Lung (tissue), 12 donors: ENCODE results near the gene PTPA. TPM values are rescaled to one million over a fixed set of nuclear protein-coding genes. Genes with fewer than 3 reads are reported as not detected.

Experiments used
- ATAC-seq: fragments of 200-7000 bp; cut with Tn5 transposase; one replicate; pipeline ENCODE4 v1.9.1; 2020; ENCODE audit warnings: moderate number of reproducible peaks; ENCODE audit not compliant: insufficient read depth, low FRiP score
- DNase-seq, 3 donors: peaks; one replicate each; pipeline ENCODE4 v3.0.0-alpha.2; 2013 to 2017
- H3K27ac ChIP-seq, 2 donors: one replicate each; pipeline ENCODE4 v1.5.1; 2013; ENCODE audit warnings: mild to moderate bottlenecking in 2 of 2, moderate library complexity in 2 of 2, control low read depth in 1 of 2, inconsistent platforms in 1 of 2, low read depth in 1 of 2, low read length in 1 of 2
- H3K27me3 ChIP-seq, 3 donors: one replicate each; pipeline ENCODE4 v1.5.1; 2013; ENCODE audit warnings: low read length in 2 of 3; ENCODE audit not compliant: control insufficient read depth in 3 of 3, insufficient read depth in 3 of 3
- H3K36me3 ChIP-seq, 4 donors: one replicate each; pipeline ENCODE4 v1.5.1; 2013; ENCODE audit warnings: low read length in 4 of 4, mild to moderate bottlenecking in 1 of 4, moderate library complexity in 1 of 4; ENCODE audit not compliant: control insufficient read depth in 4 of 4, insufficient read depth in 4 of 4
- H3K4me1 ChIP-seq, 5 donors: one replicate each; pipeline ENCODE4 v1.5.1; 2013; ENCODE audit warnings: low read length in 5 of 5, mild to moderate bottlenecking in 2 of 5, moderate library complexity in 1 of 5; ENCODE audit not compliant: control insufficient read depth in 5 of 5, insufficient read depth in 5 of 5
- H3K4me3 ChIP-seq: one replicate; pipeline ENCODE4 v1.5.1; 2013; ENCODE audit warnings: mild to moderate bottlenecking, control low read depth, moderate library complexity
- H3K9ac ChIP-seq, 2 donors: one replicate each; pipeline ENCODE4 v1.5.1; 2013; ENCODE audit warnings: low read length in 2 of 2, control low read depth in 1 of 2; ENCODE audit not compliant: insufficient read depth in 1 of 2
- H3K9me3 ChIP-seq, 4 donors: one replicate each; pipeline ENCODE4 v1.5.1; 2013; ENCODE audit warnings: low read length in 3 of 4, mild to moderate bottlenecking in 1 of 4, moderate library complexity in 1 of 4; ENCODE audit not compliant: control insufficient read depth in 4 of 4, insufficient read depth in 3 of 4
- CTCF ChIP-seq: IDR thresholded peaks from 2 replicates; pipeline ENCODE4 v1.5.1; 2012; ENCODE audit warnings: mild to moderate bottlenecking; ENCODE audit errors: control extremely low read depth, extremely low read depth
- WGBS, 2 donors: extraction: QIAGEN DNeasy Blood & Tissue Kit; methylation state at CpG; one replicate each; pipeline ENCODE4 v1.1.7; 2013; 5-methylcytosine and 5-hydroxymethylcytosine counted together
- polyA plus RNA-seq, 2 donors: library from polyadenylated mRNA; stranded (reverse); fragments of 200-250 nt; gene quantifications; one replicate each; pipeline ENCODE4 v1.2.1, GENCODE V29; 2013
- total RNA-seq, 2 donors: library from RNA; depleted of rRNA in 1 of 2; stranded (reverse); fragments of >200 nt in 1 of 2; gene quantifications; one replicate each; pipeline ENCODE4 v1.2.1, GENCODE V29; 2014 to 2021
- donor health status: control.
- donor health status: control.
- donor health status: Bipolar disorder and iron deficiency.
- donor health status: healthy.
- donor health status: DM: yes; HTN: yes; CAD: no.

The PTPA gene
- total and polyA plus RNA-seq, 4 donors, result 62.5 to 145 (median 116) TPM

- Histone ChIP-seq H3K9me3 (no peaks in the 10 kb centered on the region), H3K4me3 (no peak overlapping the region), H3K27ac (peak overlapping the region; percentile 39 to 49), H3K9ac (no peak overlapping the region), H3K36me3 (no peaks in the 10 kb centered on the region), H3K4me1 (peaks cover 0 to 12% (median 0%) of the 10 kb centered on the region in 5 donors), H3K27me3 (no peaks in the 10 kb centered on the region)
- ATAC-seq, result no peak
- peak; percentile 20 to 34 (median 30) for DNase-seq
- WGBS, 2 donors, result 50 to 62% methylated on average over 8 of the region's 8 CpGs
- no peak for TF ChIP-seq CTCF
Observed at GRCh38 chr9:129197978-129198318, 86.7 kb downstream of the PTPA start.

Other genes starting within 250 kb of the PTPA start
- gene KYAT1, start 229.5 kb upstream of the PTPA start, total RNA-seq, result 1 to 10 TPM; 4.6 to 7.7 TPM
- 1 to 10 TPM; 4.5 to 5.0 TPM for gene KYAT1, start 229.5 kb upstream of the PTPA start, polyA plus RNA-seq
- 10 to 100 TPM; 30.4 to 60.8 TPM for gene LRRC8A, start 229.3 kb upstream of the PTPA start, total RNA-seq
- gene LRRC8A, start 229.3 kb upstream of the PTPA start, polyA plus RNA-seq, result 10 to 100 TPM; 26.6 to 66.9 TPM
- 10 to 100 TPM; 25.5 to 66.5 TPM for gene PHYHD1, start 190.4 kb upstream of the PTPA start, total RNA-seq
- gene PHYHD1, start 190.4 kb upstream of the PTPA start, polyA plus RNA-seq, result 10 to 100 TPM; 21.4 to 86.3 TPM
- 10 to 100 TPM; 10.6 to 17.9 TPM for gene DOLK, start 163.8 kb upstream of the PTPA start, total RNA-seq
- gene DOLK, start 163.8 kb upstream of the PTPA start, polyA plus RNA-seq, result 10 to 100 TPM in 1 of 2 donors, 1 to 10 TPM in 1; 9.6 to 19.1 TPM
- 10 to 100 TPM; 39.3 to 48.5 TPM for gene NUP188, start 163.7 kb upstream of the PTPA start, total RNA-seq
- 10 to 100 TPM; 17.0 to 24.9 TPM for gene NUP188, start 163.7 kb upstream of the PTPA start, polyA plus RNA-seq
- 10 to 100 TPM; 51.3 to 88.9 TPM for gene SH3GLB2, start 83.1 kb upstream of the PTPA start, total RNA-seq
- gene SH3GLB2, start 83.1 kb upstream of the PTPA start, polyA plus RNA-seq, result 100 to 1,000 TPM in 1 of 2 donors, 10 to 100 TPM in 1; 54.5 to 110 TPM
- 10 to 100 TPM; 22.9 to 31.6 TPM for gene MIGA2, start 74.8 kb upstream of the PTPA start, total RNA-seq
- 10 to 100 TPM; 18.6 to 19.1 TPM for gene MIGA2, start 74.8 kb upstream of the PTPA start, polyA plus RNA-seq
- gene DOLPP1, start 30.3 kb upstream of the PTPA start, total RNA-seq, result 10 to 100 TPM in 1 of 2 donors, 1 to 10 TPM in 1; 7.0 to 17.6 TPM
- 10 to 100 TPM in 1 of 2 donors, 1 to 10 TPM in 1; 7.8 to 12.2 TPM for gene DOLPP1, start 30.3 kb upstream of the PTPA start, polyA plus RNA-seq
- 10 to 100 TPM; 14.5 to 26.0 TPM for gene CRAT, start 622 bp upstream of the PTPA start, total RNA-seq
- 10 to 100 TPM; 10.4 to 18.6 TPM for gene CRAT, start 622 bp upstream of the PTPA start, polyA plus RNA-seq
- 10 to 100 TPM; 23.5 to 24.7 TPM for gene IER5L, start 66.8 kb downstream of the PTPA start, total RNA-seq
- gene IER5L, start 66.8 kb downstream of the PTPA start, polyA plus RNA-seq, result 10 to 100 TPM; 12.6 to 31.5 TPM